AG10803 (cell line): ENCODE measurements around the gene TXNRD1.
A peak's percentile ranks its signal among the peaks of the same experiment; 100 is the strongest.

ENCODE experiments used
- DNase-seq: peaks from one replicate; pipeline ENCODE4 v3.0.0; 2010; ENCODE audit warnings: low read depth
- H3K4me3 ChIP-seq: 2 replicates; pipeline ENCODE4 v1.5.1; 2011; ENCODE audit warnings: mild to moderate bottlenecking, low read length, control low read depth
- TF ChIP-seq, protein P1 (sequence below): conservative IDR thresholded peaks from 2 replicates; pipeline ENCODE4 v1.5.1; 2011; ENCODE audit warnings: mild to moderate bottlenecking, low read length, control low read depth, inconsistent platforms

TXNRD1 gene

DNA sequence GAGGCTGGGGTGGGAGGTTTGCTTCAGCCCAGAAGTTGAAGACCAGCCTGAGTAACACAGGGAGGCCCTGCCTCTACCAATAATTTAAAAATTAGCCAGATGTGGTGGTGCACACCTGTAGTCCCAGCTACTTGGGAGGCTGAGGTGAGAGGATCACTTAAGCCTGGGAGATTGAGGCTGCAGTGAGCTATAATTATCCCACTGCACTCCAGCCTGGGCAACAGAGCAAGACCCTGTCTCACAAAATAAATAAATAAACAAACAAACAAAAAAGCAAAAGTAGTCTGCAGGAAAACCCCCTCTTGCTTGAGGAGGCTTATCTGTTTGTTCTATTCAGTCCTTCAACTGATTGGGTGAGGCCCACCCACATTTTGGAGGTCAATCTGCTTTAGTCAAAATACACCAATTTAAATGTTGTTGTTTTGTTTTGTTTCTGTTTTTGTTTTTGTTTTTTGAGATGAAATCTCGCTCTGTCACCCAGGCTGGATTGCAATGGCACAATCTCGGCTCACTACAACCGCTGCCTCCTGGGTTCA lies 24.9 kb upstream of the TXNRD1 start:
- no peak overlapping the region for H3K4me3 ChIP-seq
- no peak for DNase-seq
- TF ChIP-seq, protein P1, sequence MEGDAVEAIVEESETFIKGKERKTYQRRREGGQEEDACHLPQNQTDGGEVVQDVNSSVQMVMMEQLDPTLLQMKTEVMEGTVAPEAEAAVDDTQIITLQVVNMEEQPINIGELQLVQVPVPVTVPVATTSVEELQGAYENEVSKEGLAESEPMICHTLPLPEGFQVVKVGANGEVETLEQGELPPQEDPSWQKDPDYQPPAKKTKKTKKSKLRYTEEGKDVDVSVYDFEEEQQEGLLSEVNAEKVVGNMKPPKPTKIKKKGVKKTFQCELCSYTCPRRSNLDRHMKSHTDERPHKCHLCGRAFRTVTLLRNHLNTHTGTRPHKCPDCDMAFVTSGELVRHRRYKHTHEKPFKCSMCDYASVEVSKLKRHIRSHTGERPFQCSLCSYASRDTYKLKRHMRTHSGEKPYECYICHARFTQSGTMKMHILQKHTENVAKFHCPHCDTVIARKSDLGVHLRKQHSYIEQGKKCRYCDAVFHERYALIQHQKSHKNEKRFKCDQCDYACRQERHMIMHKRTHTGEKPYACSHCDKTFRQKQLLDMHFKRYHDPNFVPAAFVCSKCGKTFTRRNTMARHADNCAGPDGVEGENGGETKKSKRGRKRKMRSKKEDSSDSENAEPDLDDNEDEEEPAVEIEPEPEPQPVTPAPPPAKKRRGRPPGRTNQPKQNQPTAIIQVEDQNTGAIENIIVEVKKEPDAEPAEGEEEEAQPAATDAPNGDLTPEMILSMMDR, result no peak

DNA sequence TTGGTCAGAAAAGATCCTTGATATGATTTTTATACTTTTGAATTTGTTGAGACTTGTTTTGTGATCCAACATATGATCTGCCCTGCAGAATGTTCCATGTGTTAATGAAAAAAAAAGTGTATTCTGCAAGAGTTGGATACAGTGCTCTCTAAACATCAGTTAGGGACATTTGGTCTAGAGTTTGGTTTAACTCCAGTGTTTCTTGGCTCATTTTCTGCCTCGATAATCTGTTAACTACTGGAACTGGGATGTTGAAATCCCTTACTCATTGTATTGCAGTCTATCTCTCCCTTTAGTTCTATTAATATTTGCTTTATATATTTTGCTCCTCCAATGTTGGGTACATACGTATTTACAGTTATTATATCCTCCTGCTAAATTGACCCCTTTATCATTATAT lies 18.3 kb upstream of the TXNRD1 start:
- H3K4me3 ChIP-seq, result no peak overlapping the region
- DNase-seq, result peak; percentile 72
- TF ChIP-seq, protein P1, result no peak

DNA sequence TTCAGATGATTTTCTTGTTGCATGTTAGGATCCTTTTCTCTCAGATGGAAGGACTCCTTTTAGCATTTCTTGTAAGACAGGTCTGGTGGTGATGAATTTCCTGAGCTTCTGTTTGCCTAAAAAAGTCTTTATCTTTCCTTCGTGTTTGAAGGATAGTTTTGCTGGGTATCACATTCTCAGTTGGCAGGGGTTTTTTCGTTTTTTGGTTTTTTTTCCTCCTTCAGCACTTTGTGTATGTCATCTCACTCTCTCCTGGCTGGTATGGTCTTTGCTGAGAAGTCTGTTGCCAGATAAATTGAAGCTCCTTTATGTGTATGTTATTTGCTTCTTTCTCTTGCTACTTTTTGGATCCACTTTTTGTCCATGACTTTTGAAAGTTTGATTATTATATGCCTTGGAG lies 15.6 kb upstream of the TXNRD1 start:
- no peak overlapping the region for H3K4me3 ChIP-seq
- DNase-seq, result no peak
- TF ChIP-seq, protein P1, result no peak

- H3K4me3 ChIP-seq, result no peak overlapping the region
- TF ChIP-seq, protein P1, result peak; percentile 96
- DNase-seq, result peak; percentile 64
These were observed 14.2 kb upstream of the TXNRD1 start for GRCh38 chr12:104201238-104202001.

GRCh38 chr12:104204690-104205480 lies 10.7 kb upstream of the TXNRD1 start:
- no peak for DNase-seq
- no peak overlapping the region for H3K4me3 ChIP-seq
- TF ChIP-seq, protein P1, result no peak

GRCh38 chr12:104207416-104208205 lies 8.0 kb upstream of the TXNRD1 start:
- TF ChIP-seq, protein P1, result no peak
- DNase-seq, result peak; percentile 45
- no peak overlapping the region for H3K4me3 ChIP-seq
